NB4 (cell line): ENCODE results near the gene RAP1GAP2.

Experiments
- POLR2A ChIP-seq: IDR thresholded peaks from 2 replicates; pipeline ENCODE4 v1.6.1; 2011; ENCODE audit warnings: mild to moderate bottlenecking; ENCODE audit not compliant: insufficient read length; ENCODE audit errors: extremely low read depth
- TF ChIP-seq, protein P1 (sequence below): IDR thresholded peaks from one replicate; pipeline ENCODE4 v1.5.1; 2012; ENCODE audit warnings: low read depth, low read length
- TF ChIP-seq, protein P2 (sequence below): IDR thresholded peaks from 2 replicates; pipeline ENCODE4 v1.6.1; 2011; ENCODE audit warnings: low read depth, low read length

DNA sequence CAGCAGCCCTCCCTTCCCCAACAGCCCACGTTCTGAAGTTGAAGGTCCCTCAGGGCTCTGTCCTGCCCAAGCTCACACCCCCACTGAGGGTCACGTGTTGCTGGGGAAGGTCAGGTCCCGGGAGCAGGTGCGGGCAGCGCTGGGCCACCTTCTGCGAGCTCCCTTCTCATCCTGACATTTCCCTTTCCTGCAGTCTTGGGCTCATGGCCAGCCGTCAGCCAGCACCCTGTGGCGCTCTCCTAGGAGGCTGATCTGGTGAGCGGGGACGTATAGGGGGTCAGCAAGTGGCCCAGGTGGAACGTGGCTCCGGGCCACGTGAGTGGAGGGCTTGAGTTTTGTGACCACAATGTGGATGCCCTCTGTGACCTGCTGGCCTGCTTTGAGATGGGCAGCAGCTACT is 73.4 kb downstream of the RAP1GAP2 start:
- TF ChIP-seq, protein P1, sequence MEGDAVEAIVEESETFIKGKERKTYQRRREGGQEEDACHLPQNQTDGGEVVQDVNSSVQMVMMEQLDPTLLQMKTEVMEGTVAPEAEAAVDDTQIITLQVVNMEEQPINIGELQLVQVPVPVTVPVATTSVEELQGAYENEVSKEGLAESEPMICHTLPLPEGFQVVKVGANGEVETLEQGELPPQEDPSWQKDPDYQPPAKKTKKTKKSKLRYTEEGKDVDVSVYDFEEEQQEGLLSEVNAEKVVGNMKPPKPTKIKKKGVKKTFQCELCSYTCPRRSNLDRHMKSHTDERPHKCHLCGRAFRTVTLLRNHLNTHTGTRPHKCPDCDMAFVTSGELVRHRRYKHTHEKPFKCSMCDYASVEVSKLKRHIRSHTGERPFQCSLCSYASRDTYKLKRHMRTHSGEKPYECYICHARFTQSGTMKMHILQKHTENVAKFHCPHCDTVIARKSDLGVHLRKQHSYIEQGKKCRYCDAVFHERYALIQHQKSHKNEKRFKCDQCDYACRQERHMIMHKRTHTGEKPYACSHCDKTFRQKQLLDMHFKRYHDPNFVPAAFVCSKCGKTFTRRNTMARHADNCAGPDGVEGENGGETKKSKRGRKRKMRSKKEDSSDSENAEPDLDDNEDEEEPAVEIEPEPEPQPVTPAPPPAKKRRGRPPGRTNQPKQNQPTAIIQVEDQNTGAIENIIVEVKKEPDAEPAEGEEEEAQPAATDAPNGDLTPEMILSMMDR: no peak
- TF ChIP-seq POLR2A: no peak
- TF ChIP-seq, protein P2, sequence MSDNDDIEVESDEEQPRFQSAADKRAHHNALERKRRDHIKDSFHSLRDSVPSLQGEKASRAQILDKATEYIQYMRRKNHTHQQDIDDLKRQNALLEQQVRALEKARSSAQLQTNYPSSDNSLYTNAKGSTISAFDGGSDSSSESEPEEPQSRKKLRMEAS: no peak
